HCT116 (cell line): Measurements from ENCODE around the gene ACTL6B. TPM values are rescaled to one million over a fixed set of nuclear protein-coding genes. Genes with fewer than 3 reads are reported as not detected.

Experiments used
- ATAC-seq: fragments of 200-7000 bp; cut with Tn5 transposase; 2 replicates; pipeline ENCODE4 v1.9.1; 2020; ENCODE audit warnings: mild to moderate bottlenecking, moderate library complexity
- BruUV-seq: library from RNA; stranded (reverse); fragments of 400-500 nt; replicated peaks from 2 replicates; lab custom pipeline; 2021; lab: Mats Ljungman, UMichigan
- CTCF ChIA-PET: fragments of 300-600 bp; sonication (Branson Sonifier 250); formaldehyde crosslinking; loops from one replicate; lab custom pipeline; 2021; ENCODE audit warnings: antibody characterized with exemption; lab: Charles Lee
- POLR2A ChIA-PET: fragments of 300-600, 350-600 bp; sonication (Branson Sonifier 250); formaldehyde crosslinking; loops from one replicate; lab custom pipeline; 2021; ENCODE audit warnings: antibody characterized with exemption; lab: Charles Lee
- RAD21 ChIA-PET, 2 experiments: fragments of 300-600 bp; sonication (Branson Sonifier 250); formaldehyde crosslinking; loops; one replicate each; lab custom pipeline; 2023; ENCODE audit warnings: low total read pairs in 2 of 2; ENCODE audit not compliant: uncharacterized antibody in 2 of 2, unreplicated experiment in 2 of 2, low non-redundant PET in 1 of 2; lab: Charles Lee
- DNase-seq: peaks from one replicate; pipeline ENCODE4 v3.0.0-alpha.2; 2010; ENCODE audit warnings: low read depth, low spot score
- H2AFZ ChIP-seq: fragments of 200-600 bp; shearing (Covaris generic), sonication (generic); 2 replicates; pipeline ENCODE4 v1.6.1; 2017; ENCODE audit warnings: low read depth, mixed run types, mixed read lengths, antibody characterized with exemption, low read length; ENCODE audit not compliant: poor library complexity, severe bottlenecking
- H3K27ac ChIP-seq: 2 replicates; pipeline ENCODE4 v1.5.1; 2012; ENCODE audit warnings: low read depth, low read length
- H3K27me3 ChIP-seq: fragments of 200-600 bp; sonication (generic); 2 replicates; pipeline ENCODE4 v1.6.1; 2016; ENCODE audit warnings: mixed run types, low read length, mixed read lengths; ENCODE audit not compliant: insufficient read depth
- H3K36me3 ChIP-seq, 2 experiments: fragments of 200-500 bp in 1 of 2; fragments of 200-600 bp in 1 of 2; sonication (Bioruptor generic) in 1 of 2; sonication (generic) in 1 of 2; 2 replicates each; pipeline versions ENCODE4 v1.5.1 to v1.6.1; 2014 to 2016; ENCODE audit warnings: low read length in 2 of 2, inconsistent platforms in 1 of 2, mixed read lengths in 1 of 2, mixed run types in 1 of 2; ENCODE audit not compliant: insufficient read depth in 2 of 2, control insufficient read depth in 1 of 2
- H3K4me1 ChIP-seq, 2 experiments: fragments of 200-600 bp in 1 of 2; sonication (generic) in 1 of 2; 2 replicates each; pipeline versions ENCODE4 v1.5.1 to v1.6.1; 2012 to 2017; ENCODE audit warnings: low read length in 2 of 2, inconsistent platforms in 1 of 2, mild to moderate bottlenecking in 1 of 2, mixed read lengths in 1 of 2, mixed run types in 1 of 2, moderate library complexity in 1 of 2; ENCODE audit not compliant: insufficient read depth in 2 of 2, control insufficient read depth in 1 of 2
- H3K4me2 ChIP-seq: fragments of 200-600 bp; sonication (generic); 2 replicates; pipeline ENCODE4 v1.6.1; 2017; ENCODE audit warnings: mixed run types, low read length, mixed read lengths
- H3K4me3 ChIP-seq, 2 experiments: fragments of 200-600 bp in 1 of 2; sonication (generic) in 1 of 2; replicated peaks in 1 of 2; 2 replicates each; pipeline ENCODE4 v1.5.1; 2011 to 2016; ENCODE audit warnings: low read length in 2 of 2, control low read depth in 1 of 2, low read depth in 1 of 2, mild to moderate bottlenecking in 1 of 2, mixed read lengths in 1 of 2, mixed run types in 1 of 2
- H3K79me2 ChIP-seq: fragments of 200-600 bp; sonication (generic); 2 replicates; pipeline ENCODE4 v1.6.1; 2017; ENCODE audit warnings: mild to moderate bottlenecking, mixed run types, low read length, moderate library complexity, mixed read lengths; ENCODE audit not compliant: insufficient read depth
- H3K9ac ChIP-seq: fragments of 200-600 bp; sonication (generic); 2 replicates; pipeline ENCODE4 v1.6.1; 2016; ENCODE audit warnings: low read length, mixed read lengths
- H3K9me2 ChIP-seq: fragments of 200-600 bp; sonication (generic), shearing (Covaris generic); 2 replicates; pipeline ENCODE4 v1.6.1; 2017; ENCODE audit warnings: mixed run types, mild to moderate bottlenecking, moderate library complexity; ENCODE audit not compliant: insufficient read depth
- H3K9me3 ChIP-seq, 2 experiments: fragments of 200-500 bp in 1 of 2; fragments of 200-600 bp in 1 of 2; sonication (Bioruptor generic) in 1 of 2; sonication (generic) in 1 of 2; 2 replicates each; pipeline ENCODE4 v1.6.1; 2014 to 2017; ENCODE audit warnings: low read length in 2 of 2, mixed read lengths in 2 of 2, inconsistent platforms in 1 of 2, low read depth in 1 of 2, mild to moderate bottlenecking in 1 of 2, mixed run types in 1 of 2, moderate library complexity in 1 of 2; ENCODE audit not compliant: control insufficient read depth in 1 of 2, insufficient read depth in 1 of 2
- H4K20me1 ChIP-seq: fragments of 200-600 bp; sonication (generic), shearing (Covaris generic); 2 replicates; pipeline ENCODE4 v1.6.1; 2017; ENCODE audit warnings: mixed run types, mild to moderate bottlenecking, moderate library complexity; ENCODE audit not compliant: insufficient read depth
- CTCF ChIP-seq, 3 experiments: fragments of 200-600 bp in 1 of 3; sonication (generic) in 1 of 3; IDR thresholded peaks in 2 of 3; conservative IDR thresholded peaks in 1 of 3; 2 replicates each; pipeline ENCODE4 v1.5.1; 2012 to 2017; ENCODE audit warnings: low read depth in 2 of 3, low read length in 2 of 3, antibody characterized with exemption in 1 of 3, borderline replicate concordance in 1 of 3, control low read depth in 1 of 3, mild to moderate bottlenecking in 1 of 3, mixed read lengths in 1 of 3, mixed run types in 1 of 3, moderate library complexity in 1 of 3; ENCODE audit not compliant: insufficient read depth in 1 of 3
- EZH2phosphoT487 ChIP-seq: fragments of 200-600 bp; IDR thresholded peaks from 2 replicates; pipeline ENCODE4 v1.6.1; 2018; ENCODE audit warnings: antibody characterized with exemption, borderline replicate concordance
- POLR2AphosphoS5 ChIP-seq: IDR thresholded peaks from 2 replicates; pipeline ENCODE4 v1.6.1; 2011; ENCODE audit warnings: mild to moderate bottlenecking, low read depth, low read length, moderate library complexity
- REST ChIP-seq: IDR thresholded peaks from 2 replicates; pipeline ENCODE4 v1.6.1; 2012; ENCODE audit warnings: low read depth
- ZNF274 ChIP-seq: fragments of 200-500 bp; sonication (Bioruptor generic); IDR thresholded peaks from 2 replicates; pipeline ENCODE4 v1.6.1; 2014; ENCODE audit warnings: mild to moderate bottlenecking, low read depth, low read length, inconsistent platforms
- intact Hi-C: fragments of 100-400 bp; cut with micrococcal nuclease; formaldehyde crosslinking; loops from 2 replicates; pipeline ENCODE4 v1.10.0; 2022
- total RNA-seq: library from RNA; stranded (reverse); gene quantifications from one replicate; pipeline ENCODE4 v1.2.1, GENCODE V29; 2021; ENCODE audit not compliant: unreplicated experiment

ACTL6B gene
- total RNA-seq, 1 experiment from 2014 or later = not detected

GRCh38 chr7:100629117-100629716 is 27.0 kb downstream of the ACTL6B start:
- Histone ChIP-seq H3K9me3 (no peaks in the 10 kb centered on the region), H3K4me1 (peaks cover 6 to 44% of the 10 kb centered on the region in 2 experiments; a peak in 3 of 4 replicates), H3K27ac (peak overlapping the region; percentile 10; the same call in 1 of the 2 replicates), H3K79me2 (peaks cover 5% of the 10 kb centered on the region; the same call in 1 of the 2 replicates), H3K36me3 (no peaks in the 10 kb centered on the region), H4K20me1 (no peaks in the 10 kb centered on the region), H3K27me3 (no peaks in the 10 kb centered on the region), H3K9me2 (no peaks in the 10 kb centered on the region), H3K9ac (no peak overlapping the region), H3K4me2 (no peak overlapping the region), H3K4me3 (no peak overlapping the region), H2AFZ (no peak overlapping the region)
- POLR2A ChIA-PET = interaction anchor here (1.8 kb wide), 1 partner anchor 17 kb away, joined by 6 read pairs; the partner anchor contains the start of gene MOSPD3
- no peak for TF ChIP-seq EZH2phosphoT487
- peak in 2 of 3 experiments; percentile 63 to 70; a peak in 4 of 6 replicates for TF ChIP-seq CTCF (IDR thresholded peaks at IDR 0.05 in 2 of 3, conservative IDR thresholded peaks at IDR 0.05 in 1 of 3; ENCODE audit: borderline replicate concordance in 1 of 3, insufficient read depth in 1 of 3, low read depth in 2 of 3, low read length in 2 of 3)
- TF ChIP-seq POLR2AphosphoS5 = peak; percentile 29; the same call in 1 of the 2 replicates
- RAD21 ChIA-PET = no interaction called here
- intact Hi-C loops = no loop called here
- DNase-seq = peak; percentile 28
- CTCF ChIA-PET = interaction anchor here (0.7 to 2.0 kb wide), 9 partner anchors 9 to 223 kb away, joined by 3 to 7 read pairs (median 4); partner anchors contain the start of genes GNB2, POP7 and SLC12A9
- no TSS peak for BruUV-seq
- ATAC-seq = peak; percentile 31

GRCh38 chr7:100627238-100627549 is 29.1 kb downstream of the ACTL6B start:
- no TSS peak for BruUV-seq
- H3K9ac ChIP-seq = peak overlapping the region; percentile 96
- H4K20me1 ChIP-seq = no peaks in the 10 kb centered on the region
- DNase-seq (no peak), ATAC-seq (no peak)
- H3K4me1 ChIP-seq = peaks cover 0 to 23% of the 10 kb centered on the region in 2 experiments; a peak in 3 of 4 replicates
- H3K27me3 ChIP-seq = no peaks in the 10 kb centered on the region
- no peaks in the 10 kb centered on the region for H3K9me3 ChIP-seq
- H3K27ac ChIP-seq = peak overlapping the region; percentile 70; the same call in 1 of the 2 replicates
- ChIA-PET RAD21 (no interaction called here), POLR2A (interaction anchor here (0.8 to 1.0 kb wide), 2 partner anchors 15 to 21 kb away, joined by 3 read pairs; partner anchors contain the start of gene MOSPD3), CTCF (no interaction called here)
- TF ChIP-seq ZNF274 (no peak), REST (no peak)
- H3K36me3 ChIP-seq = no peaks in the 10 kb centered on the region
- no peaks in the 10 kb centered on the region for H3K9me2 ChIP-seq
- intact Hi-C loops = no loop called here
- H3K4me2 ChIP-seq = peak overlapping the region; percentile 100
- H3K4me3 ChIP-seq = peak overlapping the region; percentile 69 to 89
- no peak overlapping the region for H2AFZ ChIP-seq
- peaks cover 5% of the 10 kb centered on the region; the same call in 1 of the 2 replicates for H3K79me2 ChIP-seq
